ENCODE data around the gene SH2D6. TPM values are rescaled to one million over a fixed set of nuclear protein-coding genes. Genes with fewer than 3 reads are reported as not detected.

SH2D6 gene
- total and polyA plus RNA-seq, 9 of the 15 experiments (the other 6 are each of a cell fraction or from before 2014, with no cell fraction given) = 0.07 to 0.76 (median 0.33) TPM; not detected in 2

GRCh38 chr2:85418132-85419008 is at the start of gene SH2D6 (continued):
- TF ChIP-seq ATF6 (CRISPR knock-in tag; IDR thresholded peaks at IDR 0.05) (peak; percentile 2; the same call in 1 of the 2 replicates), PCBP1 (IDR thresholded peaks at IDR 0.05; ENCODE audit: low read depth, low read length, poor library complexity, severe bottlenecking) (peak; percentile 94), SNIP1 (IDR thresholded peaks at IDR 0.05; ENCODE audit: low read depth) (peak; percentile 56; the same call in 1 of the 2 replicates), ZEB2 (IDR thresholded peaks at IDR 0.05) (no peak), NCOA1 (IDR thresholded peaks at IDR 0.05; ENCODE audit: low read depth) (no peak), HCFC1 (IDR thresholded peaks at IDR 0.05; ENCODE audit: low read depth, low read length) (peak; percentile 94), ILK (tag; IDR thresholded peaks at IDR 0.05; ENCODE audit: borderline replicate concordance, low read depth) (no peak), SETDB1 (IDR thresholded peaks at IDR 0.05; ENCODE audit: low read length) (no peak), TSC22D4 (tag; IDR thresholded peaks at IDR 0.05) (no peak), NCOA6 (IDR thresholded peaks at IDR 0.05) (no peak), KDM1A (IDR thresholded peaks at IDR 0.05) (no peak), VEZF1 (CRISPR knock-in tag; IDR thresholded peaks at IDR 0.05) (peak; percentile 81), BHLHE40 (IDR thresholded peaks at IDR 0.05; ENCODE audit: low read length) (peak; percentile 41)

Data from K562 (cell line).